Activated CD4-positive, alpha-beta memory T cell treated with anti-CD3 and anti-CD28 coated beads, Interleukin-2, amount 10 ng/mL, durations not matched to agents 7 days and 5 days (primary cell): ENCODE results near the gene SYK. TPM values are rescaled to one million over a fixed set of nuclear protein-coding genes. Genes with fewer than 3 reads are reported as not detected.

Experiments used
- CTCF ChIA-PET: fragments of 350-600 bp; sonication (Branson Sonifier 250); formaldehyde crosslinking; loops from one replicate; lab custom pipeline; 2021; ENCODE audit warnings: antibody characterized with exemption, inconsistent platforms; lab: Charles Lee
- POLR2A ChIA-PET: fragments of 350-600 bp; sonication (Branson Sonifier 250); formaldehyde crosslinking; loops from one replicate; lab custom pipeline; 2021; ENCODE audit warnings: antibody characterized with exemption; lab: Charles Lee
- DNase-seq: peaks from one replicate; pipeline ENCODE4 v3.0.0-alpha.2; 2020
- H3K27ac Mint-ChIP-seq: one replicate; pipeline ENCODE4 v1.8.0; 2021; ENCODE audit warnings: mild to moderate bottlenecking, mixed read lengths
- H3K27me3 Mint-ChIP-seq: one replicate; pipeline ENCODE4 v1.8.0; 2021; ENCODE audit warnings: mixed read lengths
- H3K36me3 Mint-ChIP-seq: one replicate; pipeline ENCODE4 v1.8.0; 2021; ENCODE audit warnings: low read depth, mixed read lengths
- H3K4me1 Mint-ChIP-seq: one replicate; pipeline ENCODE4 v1.8.0; 2021; ENCODE audit warnings: mixed read lengths
- H3K4me3 Mint-ChIP-seq: one replicate; pipeline ENCODE4 v1.8.0; 2021; ENCODE audit warnings: mild to moderate bottlenecking, mixed read lengths
- H3K9me3 Mint-ChIP-seq: one replicate; pipeline ENCODE4 v1.8.0; 2021; ENCODE audit warnings: mixed read lengths
- total RNA-seq, 2 experiments: library from RNA; stranded (reverse); gene quantifications; one replicate each; pipeline ENCODE4 v1.2.3, GENCODE V29; 2021

The SYK gene
- total RNA-seq, 2 experiments from 2014 or later = not detected

- Mint-ChIP-seq H3K27ac (no peak overlapping the region), H3K27me3 (peaks cover 18% of the 10 kb centered on the region), H3K9me3 (no peaks in the 10 kb centered on the region), H3K4me1 (peaks cover 7% of the 10 kb centered on the region), H3K4me3 (no peak overlapping the region), H3K36me3 (no peaks in the 10 kb centered on the region)
- DNase-seq = no peak
- ChIA-PET CTCF (interaction anchor here (0.9 to 2.5 kb wide), 2 partner anchors 22 to 1270 kb away, joined by 4 to 7 read pairs; no protein-coding TSS in a partner anchor), POLR2A (no interaction called here)
Measured at GRCh38 chr9:90868555-90868954, 66.9 kb downstream of the SYK start.

DNA sequence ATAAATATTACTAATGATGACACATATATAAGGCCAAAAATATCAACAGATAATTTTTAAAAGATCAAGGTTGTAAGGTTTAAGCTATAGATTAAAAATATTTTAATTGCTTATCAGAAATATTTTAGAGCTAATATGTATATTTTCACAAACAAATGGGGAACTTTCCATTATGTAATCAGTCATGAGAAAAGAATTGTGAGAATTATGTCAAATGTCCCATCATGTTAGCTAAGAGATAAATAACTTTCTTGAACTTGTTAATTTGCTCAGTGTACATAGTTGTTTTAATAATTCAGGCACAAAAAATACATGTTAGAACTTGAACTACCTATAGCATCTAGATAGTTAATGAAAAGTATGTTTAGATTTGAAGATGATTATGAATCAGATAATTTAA is 67.7 kb downstream of the SYK start:
- Mint-ChIP-seq H3K9me3 (no peaks in the 10 kb centered on the region), H3K27me3 (peaks cover 20% of the 10 kb centered on the region), H3K27ac (no peak overlapping the region), H3K4me1 (peaks cover 7% of the 10 kb centered on the region), H3K36me3 (no peaks in the 10 kb centered on the region), H3K4me3 (no peak overlapping the region)
- ChIA-PET POLR2A (no interaction called here), CTCF (interaction anchor here (0.9 to 2.5 kb wide), 4 partner anchors 10 to 1271 kb away, joined by 3 to 7 read pairs (median 4); no protein-coding TSS in a partner anchor)
- DNase-seq = no peak

GRCh38 chr9:90870621-90871326 is 69.2 kb downstream of the SYK start:
- DNase-seq = peak; percentile 52
- H3K36me3 Mint-ChIP-seq = no peaks in the 10 kb centered on the region

DNA sequence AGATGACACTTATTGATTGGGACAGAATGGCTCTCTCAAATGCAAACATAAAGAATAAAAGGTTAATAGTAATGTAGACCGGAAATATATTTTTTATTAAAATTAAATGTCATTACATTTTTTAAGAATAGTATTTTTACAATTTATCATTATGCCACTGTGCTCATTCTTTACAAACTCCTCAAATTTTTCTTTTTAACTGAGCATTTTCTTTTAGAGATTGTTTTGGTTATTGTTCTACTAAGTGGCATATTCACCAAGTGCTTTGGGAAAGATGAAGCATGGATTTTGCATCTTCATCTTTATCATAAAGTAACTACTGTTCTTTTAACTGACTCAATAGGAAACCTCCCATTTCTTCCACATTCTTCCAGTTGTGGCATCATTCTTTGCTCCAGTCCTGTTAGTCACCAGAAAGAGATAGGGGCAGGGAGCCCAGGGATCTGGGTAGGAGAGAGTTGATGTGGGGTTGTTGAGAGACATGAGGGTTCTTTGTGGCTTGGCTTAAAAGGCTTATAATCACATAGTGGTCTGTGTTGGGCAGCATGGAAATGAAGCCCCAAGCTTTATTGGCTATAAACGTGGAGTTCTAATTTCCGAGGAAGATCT is 69.8 kb downstream of the SYK start:
- Mint-ChIP-seq H3K9me3 (no peaks in the 10 kb centered on the region), H3K27ac (no peak overlapping the region), H3K36me3 (no peaks in the 10 kb centered on the region), H3K27me3 (peaks cover 20% of the 10 kb centered on the region), H3K4me1 (no peaks in the 10 kb centered on the region), H3K4me3 (no peak overlapping the region)
- CTCF ChIA-PET = interaction anchor here (0.9 kb wide), 1 partner anchor 621 kb away, joined by 4 read pairs; no protein-coding TSS in a partner anchor
- no peak for DNase-seq
- POLR2A ChIA-PET = no interaction called here

More at GRCh38 chr9:90870621-90871326, 69.2 kb downstream of the SYK start:
- ChIA-PET CTCF (interaction anchor here (0.9 to 2.5 kb wide), 3 partner anchors 9 to 1273 kb away, joined by 4 to 7 read pairs (median 5); no protein-coding TSS in a partner anchor), POLR2A (no interaction called here)
- Mint-ChIP-seq H3K4me3 (no peak overlapping the region), H3K4me1 (no peaks in the 10 kb centered on the region), H3K27me3 (peaks cover 20% of the 10 kb centered on the region), H3K27ac (no peak overlapping the region), H3K9me3 (no peaks in the 10 kb centered on the region)

DNA sequence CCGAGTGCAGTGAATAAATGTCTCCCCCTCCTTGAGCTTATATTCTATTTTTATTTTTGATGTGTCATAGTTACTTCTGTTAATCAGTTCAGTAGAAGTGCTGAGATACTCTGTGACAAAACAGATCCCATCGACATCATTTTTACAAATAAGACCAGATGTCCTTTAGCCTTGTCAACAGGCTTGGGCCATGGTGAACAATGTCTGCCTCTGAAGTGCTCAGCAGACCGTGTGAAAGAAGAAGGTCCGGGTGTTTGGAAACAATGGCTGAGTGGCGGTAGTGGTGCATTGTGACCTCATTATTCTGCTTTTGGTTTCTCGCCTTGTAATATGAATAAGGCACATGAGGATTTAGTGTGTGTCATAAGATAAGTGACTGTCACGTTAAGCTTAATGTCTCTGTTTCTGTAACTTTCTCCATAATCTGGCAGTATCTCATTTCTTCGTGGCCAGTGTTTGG is 71.2 kb downstream of the SYK start:
- Mint-ChIP-seq H3K4me3 (no peak overlapping the region), H3K27me3 (peaks cover 20% of the 10 kb centered on the region), H3K27ac (no peak overlapping the region), H3K4me1 (no peaks in the 10 kb centered on the region), H3K9me3 (no peaks in the 10 kb centered on the region), H3K36me3 (no peaks in the 10 kb centered on the region)
- no peak for DNase-seq
- POLR2A ChIA-PET = no interaction called here
- CTCF ChIA-PET = interaction anchor here (0.7 kb wide), 1 partner anchor 578 kb away, joined by 4 read pairs; no protein-coding TSS in a partner anchor

- DNase-seq = no peak
- no peak overlapping the region for H3K27ac Mint-ChIP-seq
- no peaks in the 10 kb centered on the region for H3K36me3 Mint-ChIP-seq
- H3K27me3 Mint-ChIP-seq = peaks cover 22% of the 10 kb centered on the region
- H3K4me3 Mint-ChIP-seq = no peak overlapping the region
- H3K4me1 Mint-ChIP-seq = no peaks in the 10 kb centered on the region
- ChIA-PET CTCF (interaction anchor here (0.7 kb wide), 1 partner anchor 577 kb away, joined by 4 read pairs; no protein-coding TSS in a partner anchor), POLR2A (no interaction called here)
- H3K9me3 Mint-ChIP-seq = no peaks in the 10 kb centered on the region
Measured at GRCh38 chr9:90873422-90873821, 71.8 kb downstream of the SYK start.

DNA sequence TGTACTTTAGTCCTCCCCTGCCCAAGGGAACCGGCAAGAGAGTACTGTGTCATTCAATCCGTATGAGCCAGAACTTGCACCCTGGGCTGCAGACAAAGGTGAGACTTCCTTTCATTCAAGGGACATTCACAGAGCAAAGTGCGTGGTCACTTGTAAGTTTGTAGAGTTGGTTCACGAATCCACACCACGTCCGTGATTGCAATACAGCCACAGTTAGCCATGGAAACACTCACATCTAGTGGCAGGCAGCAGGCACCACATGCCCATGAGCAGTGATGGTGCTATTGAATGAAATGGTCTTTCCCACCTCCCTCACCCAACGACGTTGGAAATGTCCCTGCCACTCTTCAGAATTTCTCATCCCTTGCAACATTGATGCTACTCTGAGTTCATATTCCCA is 72.6 kb downstream of the SYK start:
- POLR2A ChIA-PET = no interaction called here
- Mint-ChIP-seq H3K9me3 (no peaks in the 10 kb centered on the region), H3K4me3 (no peak overlapping the region), H3K36me3 (no peaks in the 10 kb centered on the region), H3K27ac (no peak overlapping the region), H3K27me3 (peaks cover 23% of the 10 kb centered on the region), H3K4me1 (no peaks in the 10 kb centered on the region)
- CTCF ChIA-PET = no interaction called here
- no peak for DNase-seq

GRCh38 chr9:90878562-90878961 is 76.9 kb downstream of the SYK start:
- CTCF ChIA-PET = interaction anchor here (1.4 kb wide), 1 partner anchor 8 kb away, joined by 5 read pairs; no protein-coding TSS in a partner anchor
- H3K4me1 Mint-ChIP-seq = no peaks in the 10 kb centered on the region
- no peak overlapping the region for H3K4me3 Mint-ChIP-seq
- H3K27ac Mint-ChIP-seq = no peak overlapping the region
- no peak for DNase-seq
- H3K27me3 Mint-ChIP-seq = peaks cover 8% of the 10 kb centered on the region
- POLR2A ChIA-PET = no interaction called here
- H3K9me3 Mint-ChIP-seq = peaks cover 2% of the 10 kb centered on the region
- H3K36me3 Mint-ChIP-seq = no peaks in the 10 kb centered on the region

- Mint-ChIP-seq H3K4me1 (no peaks in the 10 kb centered on the region), H3K27ac (no peak overlapping the region), H3K4me3 (no peak overlapping the region), H3K36me3 (no peaks in the 10 kb centered on the region), H3K27me3 (peaks cover 6% of the 10 kb centered on the region), H3K9me3 (peaks cover 7% of the 10 kb centered on the region)
- DNase-seq = no peak
- CTCF ChIA-PET = interaction anchor here (1.4 kb wide), 1 partner anchor 10 kb away, joined by 5 read pairs; no protein-coding TSS in a partner anchor
- POLR2A ChIA-PET = no interaction called here
Measured at GRCh38 chr9:90880066-90880465, 78.4 kb downstream of the SYK start.

GRCh38 chr9:90880669-90881068 is 79.0 kb downstream of the SYK start:
- CTCF ChIA-PET = no interaction called here
- H3K36me3 Mint-ChIP-seq = no peaks in the 10 kb centered on the region
- no peaks in the 10 kb centered on the region for H3K4me1 Mint-ChIP-seq
- peaks cover 6% of the 10 kb centered on the region for H3K27me3 Mint-ChIP-seq
- no peak overlapping the region for H3K4me3 Mint-ChIP-seq
- no peak for DNase-seq
- POLR2A ChIA-PET = no interaction called here
- peaks cover 7% of the 10 kb centered on the region for H3K9me3 Mint-ChIP-seq
- H3K27ac Mint-ChIP-seq = no peak overlapping the region

DNA sequence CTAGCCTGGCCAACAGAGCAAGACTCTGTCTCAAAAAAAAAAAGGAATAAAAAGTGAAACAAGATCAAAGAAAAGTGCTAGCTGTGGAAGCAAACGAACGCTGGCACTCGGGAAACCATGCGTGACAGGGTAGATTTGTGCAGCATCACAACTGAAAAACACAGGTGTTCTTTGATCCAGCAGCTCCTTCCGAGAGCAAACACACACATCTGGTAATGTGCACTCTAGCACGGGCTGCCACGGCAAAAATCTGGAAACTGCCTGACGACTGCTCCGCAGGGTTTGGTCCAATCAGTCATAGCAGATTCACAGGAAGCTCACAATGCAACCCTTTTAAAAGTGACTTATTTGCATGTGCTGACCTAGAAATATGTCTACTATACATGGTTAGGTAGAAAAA is 80.0 kb downstream of the SYK start:
- no peaks in the 10 kb centered on the region for H3K36me3 Mint-ChIP-seq
- ChIA-PET POLR2A (no interaction called here), CTCF (no interaction called here)
- H3K4me3 Mint-ChIP-seq = no peak overlapping the region
- no peak overlapping the region for H3K27ac Mint-ChIP-seq
- H3K27me3 Mint-ChIP-seq = peaks cover 9% of the 10 kb centered on the region
- no peak for DNase-seq
- no peaks in the 10 kb centered on the region for H3K4me1 Mint-ChIP-seq
- H3K9me3 Mint-ChIP-seq = peaks cover 7% of the 10 kb centered on the region

- no peaks in the 10 kb centered on the region for H3K4me1 Mint-ChIP-seq
- peaks cover 9% of the 10 kb centered on the region for H3K27me3 Mint-ChIP-seq
- no peak overlapping the region for H3K27ac Mint-ChIP-seq
- POLR2A ChIA-PET = no interaction called here
- H3K36me3 Mint-ChIP-seq = no peaks in the 10 kb centered on the region
- CTCF ChIA-PET = no interaction called here
- no peak for DNase-seq
- H3K9me3 Mint-ChIP-seq = peaks cover 7% of the 10 kb centered on the region
- H3K4me3 Mint-ChIP-seq = no peak overlapping the region
Measured at GRCh38 chr9:90882991-90883600, 81.5 kb downstream of the SYK start.

DNA sequence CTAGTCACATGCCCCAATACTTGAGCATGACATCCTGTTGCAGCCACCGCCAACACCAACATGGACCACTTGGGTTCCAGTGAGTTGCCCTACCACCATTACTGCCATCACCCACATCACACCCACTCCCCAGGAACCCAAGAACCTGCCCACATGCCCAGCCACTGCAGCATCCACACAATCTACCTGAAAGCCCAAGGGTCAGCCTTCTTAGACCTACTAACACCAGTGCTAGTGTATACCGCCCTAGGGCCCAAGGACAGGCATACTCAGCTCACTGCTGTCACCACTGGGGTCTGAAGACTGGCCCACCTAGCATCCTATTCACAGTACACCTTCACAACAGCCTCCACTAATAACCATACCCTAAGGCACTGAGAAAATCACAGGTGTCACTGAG is 82.0 kb downstream of the SYK start:
- H3K9me3 Mint-ChIP-seq = peaks cover 7% of the 10 kb centered on the region
- ChIA-PET CTCF (no interaction called here), POLR2A (no interaction called here)
- no peaks in the 10 kb centered on the region for H3K4me1 Mint-ChIP-seq
- DNase-seq = no peak
- no peaks in the 10 kb centered on the region for H3K36me3 Mint-ChIP-seq
- peaks cover 4% of the 10 kb centered on the region for H3K27me3 Mint-ChIP-seq
- H3K27ac Mint-ChIP-seq = no peak overlapping the region
- no peak overlapping the region for H3K4me3 Mint-ChIP-seq
